Activated naive CD4-positive, alpha-beta T cell treated with anti-CD3 and anti-CD28 coated beads, Interleukin-2, amount 50 U/mL, for 16 hours (primary cell): ENCODE results near the gene MTURN.

ENCODE experiments used
- DNase-seq: peaks from one replicate; pipeline ENCODE4 v3.0.0-alpha.2; 2020

MTURN gene

GRCh38 chr7:30136743-30137485 is 2.1 kb downstream of the MTURN start:
- no peak for DNase-seq

- no peak for DNase-seq
Measured at GRCh38 chr7:30139836-30140384, 5.1 kb downstream of the MTURN start.

- no peak for DNase-seq
Measured at GRCh38 chr7:30140456-30140855, 5.7 kb downstream of the MTURN start.

- DNase-seq, result no peak
Measured at GRCh38 chr7:30142710-30143109, 7.9 kb downstream of the MTURN start.

- no peak for DNase-seq
Measured at GRCh38 chr7:30143748-30144251, 9.0 kb downstream of the MTURN start.

- no peak for DNase-seq
Measured at GRCh38 chr7:30144657-30145306, 10.0 kb downstream of the MTURN start.

DNA sequence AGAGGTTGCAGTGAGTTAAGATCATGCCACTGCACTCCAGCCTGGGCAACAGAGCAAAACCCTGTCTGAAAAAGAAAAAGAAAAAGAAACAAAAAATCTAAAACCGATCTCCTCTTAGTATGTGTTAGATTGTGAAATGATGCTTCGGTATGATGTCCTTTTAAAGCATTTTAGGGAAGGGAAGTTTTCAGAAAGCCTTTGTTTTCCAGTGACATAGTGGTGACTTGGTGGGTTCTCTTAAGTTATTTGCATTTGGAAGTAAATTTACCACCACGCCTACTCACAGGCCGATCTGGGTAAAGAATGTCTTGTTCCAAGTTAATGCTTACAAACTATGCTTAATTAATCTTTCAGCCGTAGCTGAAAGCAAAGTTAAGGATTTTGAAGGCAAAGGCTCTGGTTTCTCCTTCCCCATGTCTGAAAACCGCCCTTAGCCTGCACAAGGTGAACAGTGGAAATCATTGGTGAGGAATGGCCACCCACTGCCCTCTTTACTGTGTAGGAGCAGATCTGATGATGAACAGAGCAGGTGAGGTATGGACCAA is 10.7 kb downstream of the MTURN start:
- DNase-seq, result no peak

GRCh38 chr7:30146127-30146612 is 11.4 kb downstream of the MTURN start:
- DNase-seq, result no peak

GRCh38 chr7:30147223-30147622 is 12.4 kb downstream of the MTURN start:
- no peak for DNase-seq

DNA sequence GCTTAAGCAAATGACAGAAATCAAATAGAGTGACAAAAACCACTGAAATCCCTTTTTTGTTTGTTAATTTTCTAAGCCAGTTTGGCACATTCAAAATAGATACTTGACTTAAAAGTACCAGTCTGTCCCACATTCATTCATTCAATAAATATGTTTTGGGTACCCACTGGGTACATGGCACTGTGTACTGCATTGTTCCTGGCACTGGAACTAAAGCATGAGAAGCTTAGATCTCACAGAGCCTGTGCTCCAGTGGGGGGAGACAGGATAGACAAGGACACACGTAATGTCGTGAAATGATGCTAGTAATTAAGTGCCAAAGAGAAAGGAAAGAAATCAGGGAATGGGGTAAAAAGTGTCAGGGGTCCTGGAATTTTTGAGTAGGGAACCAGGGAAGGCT is 13.0 kb downstream of the MTURN start:
- no peak for DNase-seq

DNA sequence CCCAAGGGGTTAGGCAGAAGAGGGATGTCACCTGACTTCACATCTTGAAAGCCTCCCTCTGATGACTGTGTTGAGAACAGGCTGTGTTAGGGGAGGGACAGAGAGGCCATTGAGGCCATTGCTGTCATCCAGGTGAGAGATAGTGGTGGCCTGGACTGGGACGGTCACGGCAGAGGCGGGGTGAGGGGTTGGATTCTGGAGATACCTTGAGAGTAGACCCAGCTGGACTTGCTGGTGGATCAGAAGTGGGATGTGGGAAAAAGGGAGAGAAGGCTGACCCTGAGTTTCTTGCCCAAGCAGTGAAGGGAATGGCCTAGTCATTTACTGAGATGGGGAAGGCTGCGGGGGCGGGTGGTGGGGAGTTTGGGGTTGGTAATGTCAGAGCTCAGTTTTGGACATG is 13.6 kb downstream of the MTURN start:
- DNase-seq, result no peak

DNA sequence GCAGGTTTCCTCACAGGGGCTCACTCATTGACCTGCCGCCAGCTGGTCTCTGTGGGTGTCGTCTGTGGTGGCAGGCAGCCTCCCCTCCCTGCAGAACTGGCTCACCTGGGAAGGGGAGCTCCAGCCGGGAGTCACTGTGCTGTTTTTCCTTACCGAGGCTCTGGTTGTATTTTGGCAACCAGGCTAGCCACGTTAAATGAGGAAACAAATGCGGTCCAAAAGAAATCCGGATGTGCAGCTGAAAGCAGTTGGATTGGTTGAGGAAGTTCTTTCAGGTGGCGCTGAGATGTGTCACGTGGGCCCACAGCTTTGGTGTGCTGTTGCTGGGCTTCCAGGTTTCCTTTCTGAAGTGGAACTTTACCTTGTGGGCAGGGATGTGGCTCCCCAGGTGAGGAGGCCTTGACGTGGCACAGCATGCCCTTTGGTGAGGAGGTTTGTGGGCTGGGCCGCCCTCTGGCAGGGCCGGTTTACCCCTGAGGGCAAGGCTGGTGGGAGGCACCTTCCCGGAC is 14.2 kb downstream of the MTURN start:
- DNase-seq, result peak; percentile 30

DNA sequence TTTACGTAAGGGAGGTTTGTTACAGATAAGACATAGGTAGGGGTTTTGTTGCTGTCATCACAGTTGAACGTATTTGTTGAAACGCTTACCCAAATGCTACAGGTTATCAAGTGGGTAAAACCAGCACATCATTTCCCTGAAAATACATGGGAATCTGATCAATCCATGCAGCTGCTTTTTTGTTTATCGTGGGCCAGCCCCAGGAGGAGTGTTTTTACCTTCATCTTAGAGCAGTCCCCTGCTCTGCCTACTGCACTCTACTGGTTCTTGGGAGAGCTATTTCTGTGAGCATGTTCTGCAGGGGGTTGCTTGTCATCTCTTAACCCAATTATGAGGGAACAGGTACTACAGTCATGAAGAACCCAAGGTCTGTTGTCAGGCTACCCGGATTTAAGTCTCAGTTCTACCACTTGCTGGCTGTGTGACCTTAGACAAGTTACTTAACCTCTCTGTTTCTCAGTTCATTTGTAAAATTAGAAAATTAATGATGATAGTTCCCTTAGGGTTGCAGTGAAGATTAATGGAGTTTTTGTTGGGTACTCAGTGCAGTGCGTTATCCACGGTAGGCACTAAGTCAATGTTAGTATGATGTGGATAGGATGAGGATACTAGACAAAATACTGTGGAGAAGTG is 15.0 kb downstream of the MTURN start:
- no peak for DNase-seq

- DNase-seq, result no peak
Measured at GRCh38 chr7:30150711-30151110, 15.9 kb downstream of the MTURN start.

GRCh38 chr7:30154111-30154587 is 19.4 kb downstream of the MTURN start:
- DNase-seq, result no peak

DNA sequence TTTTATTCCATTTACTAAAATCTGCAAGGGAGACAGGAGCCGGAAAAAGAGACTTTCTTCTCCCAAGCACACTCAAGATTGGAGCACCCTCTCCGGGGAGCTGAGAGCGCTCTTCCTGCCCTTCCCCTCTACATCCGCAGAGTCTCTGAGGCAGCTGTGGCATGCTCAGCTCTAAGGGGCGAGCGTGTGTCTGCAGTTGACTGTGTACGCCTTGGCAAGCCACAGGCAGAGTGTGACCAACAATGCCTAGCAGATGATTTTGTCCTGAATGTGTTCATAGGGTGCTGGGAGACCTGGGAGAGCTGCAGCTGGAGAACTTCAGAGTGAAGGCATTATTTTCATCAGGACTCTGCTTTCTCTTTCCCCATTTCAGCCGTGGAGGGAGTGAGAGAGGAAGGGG is 20.7 kb downstream of the MTURN start:
- DNase-seq, result no peak

DNA sequence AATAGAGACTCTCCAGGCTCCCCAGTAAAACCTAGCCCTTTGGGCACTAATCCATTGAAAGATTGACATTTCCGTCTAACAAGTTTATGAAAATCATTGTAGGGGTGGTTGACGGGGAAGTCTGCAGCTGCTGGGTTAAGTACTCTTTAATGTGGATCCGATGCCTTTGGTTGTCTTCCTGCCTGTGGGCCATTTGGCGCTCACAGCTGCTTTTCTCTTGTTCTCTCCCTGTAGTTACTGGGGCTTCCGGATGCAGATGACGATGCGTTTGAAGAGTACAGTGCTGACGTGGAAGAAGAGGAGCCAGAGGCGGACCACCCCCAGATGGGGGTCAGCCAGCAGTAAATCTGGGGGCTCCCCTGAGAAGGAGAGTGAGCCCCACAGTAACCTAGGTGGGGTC is 22.4 kb downstream of the MTURN start:
- DNase-seq, result no peak

- DNase-seq, result no peak
Measured at GRCh38 chr7:30159163-30159562, 24.4 kb downstream of the MTURN start.

DNA sequence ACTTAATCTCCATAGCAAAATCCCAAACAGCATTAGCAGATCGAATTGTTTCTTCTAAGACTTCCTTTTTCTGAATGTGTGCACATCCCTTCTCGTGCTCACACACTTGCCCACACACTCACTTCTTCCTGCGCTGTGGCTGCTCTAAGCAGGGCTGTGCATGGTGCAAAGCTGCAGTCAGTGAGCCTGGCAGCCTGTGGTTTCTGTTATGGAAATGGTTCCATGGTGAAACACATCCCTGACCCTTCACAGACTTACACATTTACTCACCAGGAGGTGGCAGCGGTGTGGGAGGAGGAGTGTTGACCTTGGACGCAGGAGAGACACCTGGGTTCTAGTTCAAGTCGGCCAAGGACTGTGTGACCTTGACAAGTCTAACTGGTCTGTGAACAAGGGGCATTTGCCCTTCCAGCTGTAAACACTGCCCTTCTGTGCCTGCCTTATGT is 24.9 kb downstream of the MTURN start:
- no peak for DNase-seq

- DNase-seq, result no peak
Measured at GRCh38 chr7:30160329-30160728, 25.5 kb downstream of the MTURN start.

- DNase-seq, result no peak
Measured at GRCh38 chr7:30162133-30162532, 27.3 kb downstream of the MTURN start.

DNA sequence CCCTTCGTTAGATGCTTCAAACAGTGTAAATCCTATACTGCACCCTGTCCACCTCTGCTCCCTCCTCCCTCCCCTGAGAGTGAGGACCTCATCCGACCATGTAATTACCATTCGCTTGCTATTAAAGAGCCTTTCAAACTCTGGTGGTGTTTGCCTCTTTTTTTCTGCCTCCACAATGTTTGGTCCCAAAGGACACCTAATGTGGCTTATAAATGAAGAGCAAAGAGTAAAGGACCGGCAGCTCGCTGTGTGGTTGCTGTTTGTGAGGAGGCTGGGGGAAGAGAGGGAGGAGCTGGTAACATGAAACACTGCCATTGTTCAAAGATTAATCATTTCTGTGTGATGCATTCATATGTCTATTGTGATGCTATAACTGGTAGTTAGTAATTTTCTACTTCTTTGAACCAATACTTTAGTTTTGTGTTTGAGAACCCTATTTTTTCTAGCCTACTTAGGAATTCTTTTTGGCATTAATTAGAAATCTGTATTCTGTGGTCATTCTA is 27.9 kb downstream of the MTURN start:
- DNase-seq, result no peak
